ENCODE measurements around the gene ACOX3. TPM values are rescaled to one million over a fixed set of nuclear protein-coding genes. Genes with fewer than 3 reads are reported as not detected.

Gene ACOX3
- total and polyA plus RNA-seq, 2 donors (not counting 1 experiment from before 2014, with no cell fraction given): 6.8 to 23.8 TPM

DNA sequence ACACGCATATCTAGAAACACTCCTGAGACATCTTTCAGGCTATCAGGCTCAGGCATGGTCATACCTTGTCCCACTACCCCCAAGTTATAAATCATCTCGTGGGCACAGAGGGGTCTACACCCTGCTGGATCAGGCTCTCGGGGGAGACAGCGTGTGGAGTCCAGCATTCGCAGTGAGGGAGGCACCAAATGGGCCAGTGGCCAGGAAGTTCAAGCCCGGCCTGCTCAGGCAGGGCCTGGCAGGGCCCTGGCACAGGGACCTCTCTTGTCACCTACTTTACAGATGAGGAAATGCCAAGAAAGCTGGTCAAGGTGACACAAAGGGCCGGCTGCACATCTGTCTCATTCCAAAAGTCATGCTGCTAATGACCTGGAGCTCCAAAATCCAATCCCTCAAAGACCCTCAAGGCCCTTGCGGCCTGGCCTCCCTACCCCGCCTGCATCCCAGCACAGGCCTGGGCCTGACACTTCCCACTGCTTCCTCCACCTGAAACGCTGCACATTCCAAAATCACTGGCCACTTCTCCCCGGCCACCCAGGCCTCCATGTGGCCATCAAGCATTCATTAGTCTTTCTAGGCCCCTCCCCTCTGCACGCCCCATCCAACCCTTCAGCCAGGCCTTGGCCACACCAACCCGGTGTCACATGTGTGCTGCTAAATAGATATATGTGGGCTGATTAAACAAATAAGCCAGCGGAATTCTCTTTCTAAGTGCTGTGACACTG, 35.6 kb downstream of the ACOX3 start:
- H3K9me3 ChIP-seq (ENCODE audit: control insufficient read depth, insufficient read depth, low read depth, low read length): no peaks in the 10 kb centered on the region
- H3K4me2 ChIP-seq (ENCODE audit: extremely low read depth, insufficient read depth, low read length): no peak overlapping the region
- no peak for TF ChIP-seq EZH2 (IDR thresholded peaks at IDR 0.05; ENCODE audit: low read length, missing control alignments)
- TF ChIP-seq, protein P1, sequence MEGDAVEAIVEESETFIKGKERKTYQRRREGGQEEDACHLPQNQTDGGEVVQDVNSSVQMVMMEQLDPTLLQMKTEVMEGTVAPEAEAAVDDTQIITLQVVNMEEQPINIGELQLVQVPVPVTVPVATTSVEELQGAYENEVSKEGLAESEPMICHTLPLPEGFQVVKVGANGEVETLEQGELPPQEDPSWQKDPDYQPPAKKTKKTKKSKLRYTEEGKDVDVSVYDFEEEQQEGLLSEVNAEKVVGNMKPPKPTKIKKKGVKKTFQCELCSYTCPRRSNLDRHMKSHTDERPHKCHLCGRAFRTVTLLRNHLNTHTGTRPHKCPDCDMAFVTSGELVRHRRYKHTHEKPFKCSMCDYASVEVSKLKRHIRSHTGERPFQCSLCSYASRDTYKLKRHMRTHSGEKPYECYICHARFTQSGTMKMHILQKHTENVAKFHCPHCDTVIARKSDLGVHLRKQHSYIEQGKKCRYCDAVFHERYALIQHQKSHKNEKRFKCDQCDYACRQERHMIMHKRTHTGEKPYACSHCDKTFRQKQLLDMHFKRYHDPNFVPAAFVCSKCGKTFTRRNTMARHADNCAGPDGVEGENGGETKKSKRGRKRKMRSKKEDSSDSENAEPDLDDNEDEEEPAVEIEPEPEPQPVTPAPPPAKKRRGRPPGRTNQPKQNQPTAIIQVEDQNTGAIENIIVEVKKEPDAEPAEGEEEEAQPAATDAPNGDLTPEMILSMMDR (conservative IDR thresholded peaks at IDR 0.05 in 1 of 2, IDR thresholded peaks at IDR 0.05 in 1 of 2; ENCODE audit: low read depth in 1 of 2, low read length in 2 of 2): no peak
- H3K27ac ChIP-seq (ENCODE audit: insufficient read depth, low read length): no peak overlapping the region
- H3K36me3 ChIP-seq (ENCODE audit: control insufficient read depth, insufficient read depth, low read length): peaks cover 2% of the 10 kb centered on the region
- no peaks in the 10 kb centered on the region for H3K27me3 ChIP-seq (ENCODE audit: control insufficient read depth, insufficient read depth, low read length)
- no peak for DNase-seq (ENCODE audit: low read depth in 2 of 2)
- no peaks in the 10 kb centered on the region for H4K20me1 ChIP-seq (ENCODE audit: control insufficient read depth, extremely low read depth, insufficient read depth, low read length)
- H3K4me3 ChIP-seq (replicated peaks in 1 of 4; ENCODE audit: control extremely low read depth in 1 of 4, insufficient read depth in 1 of 4, low read depth in 3 of 4, low read length in 4 of 4): no peak overlapping the region
- H3K9ac ChIP-seq (ENCODE audit: insufficient read depth, low read length): no peak overlapping the region
- H3K4me1 ChIP-seq (ENCODE audit: control insufficient read depth, extremely low read depth, insufficient read depth, low read length): no peaks in the 10 kb centered on the region
- H3K79me2 ChIP-seq (ENCODE audit: control insufficient read depth, insufficient read depth, low read length): no peaks in the 10 kb centered on the region
- H2AFZ ChIP-seq (ENCODE audit: low read length): no peak overlapping the region

DNA sequence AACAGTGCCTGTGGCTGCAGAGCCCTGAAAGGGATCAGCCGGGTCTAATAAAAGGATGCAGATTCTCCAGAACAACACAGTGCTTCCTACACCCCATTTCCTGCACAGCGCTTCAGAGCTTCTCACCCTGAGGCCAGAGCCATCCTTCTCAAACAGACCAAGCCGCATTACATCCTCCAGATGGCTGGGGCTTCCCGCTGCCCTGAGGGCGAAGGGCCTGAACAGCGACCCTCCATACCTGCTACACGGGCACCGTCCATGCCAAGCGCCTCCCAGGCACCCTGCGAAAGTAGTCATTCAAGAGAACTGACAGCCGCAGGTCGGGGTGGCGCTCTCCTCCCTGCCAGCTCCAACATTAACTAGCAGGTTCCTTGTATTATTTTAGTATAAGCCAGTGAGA, 36.5 kb downstream of the ACOX3 start:
- TF ChIP-seq, protein P1 (conservative IDR thresholded peaks at IDR 0.05 in 1 of 2, IDR thresholded peaks at IDR 0.05 in 1 of 2; ENCODE audit: low read depth in 1 of 2, low read length in 2 of 2): no peak
- no peak for TF ChIP-seq EZH2 (IDR thresholded peaks at IDR 0.05; ENCODE audit: low read length, missing control alignments)

DNA sequence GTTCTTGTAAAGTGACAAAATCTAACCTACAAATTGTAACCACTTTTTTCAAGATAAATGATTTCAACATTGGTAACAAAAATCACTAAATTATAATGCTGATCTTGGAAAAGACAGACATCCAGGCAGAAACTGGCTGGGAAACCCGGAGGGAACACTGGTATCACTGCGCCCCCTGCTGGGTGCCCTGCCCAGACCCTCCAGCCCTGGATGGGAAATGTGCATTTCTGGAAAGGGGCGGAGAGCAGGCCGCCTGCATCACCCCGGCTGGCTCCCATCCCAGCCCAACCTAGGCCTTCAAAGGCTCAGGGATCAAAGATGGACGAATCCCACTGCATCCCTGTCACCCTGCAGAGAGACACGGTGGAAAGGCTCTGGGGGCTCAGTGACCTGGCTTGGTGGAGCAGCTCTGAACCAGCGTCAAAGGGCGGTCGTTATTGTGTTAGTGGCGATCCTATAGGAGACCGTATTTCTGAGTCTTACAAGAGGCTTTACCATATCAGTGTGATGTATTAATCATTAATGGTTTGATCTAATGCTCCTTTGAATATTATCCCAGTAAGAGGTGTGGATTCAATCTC, 37.3 kb downstream of the ACOX3 start:
- Histone ChIP-seq H3K9ac (ENCODE audit: insufficient read depth, low read length) (no peak overlapping the region), H3K27ac (ENCODE audit: insufficient read depth, low read length) (no peak overlapping the region), H4K20me1 (ENCODE audit: control insufficient read depth, extremely low read depth, insufficient read depth, low read length) (no peaks in the 10 kb centered on the region), H2AFZ (ENCODE audit: low read length) (no peak overlapping the region), H3K4me3 (replicated peaks in 1 of 4; ENCODE audit: control extremely low read depth in 1 of 4, insufficient read depth in 1 of 4, low read depth in 3 of 4, low read length in 4 of 4) (no peak overlapping the region), H3K4me2 (ENCODE audit: extremely low read depth, insufficient read depth, low read length) (no peak overlapping the region), H3K4me1 (ENCODE audit: control insufficient read depth, extremely low read depth, insufficient read depth, low read length) (no peaks in the 10 kb centered on the region), H3K9me3 (ENCODE audit: control insufficient read depth, insufficient read depth, low read depth, low read length) (no peaks in the 10 kb centered on the region), H3K79me2 (ENCODE audit: control insufficient read depth, insufficient read depth, low read length) (no peaks in the 10 kb centered on the region), H3K27me3 (ENCODE audit: control insufficient read depth, insufficient read depth, low read length) (no peaks in the 10 kb centered on the region), H3K36me3 (ENCODE audit: control insufficient read depth, insufficient read depth, low read length) (no peaks in the 10 kb centered on the region)
- peak; percentile 61 to 83 for DNase-seq (ENCODE audit: low read depth in 2 of 2)
- TF ChIP-seq EZH2 (IDR thresholded peaks at IDR 0.05; ENCODE audit: low read length, missing control alignments): no peak
- TF ChIP-seq, protein P1 (conservative IDR thresholded peaks at IDR 0.05 in 1 of 2, IDR thresholded peaks at IDR 0.05 in 1 of 2; ENCODE audit: low read depth in 1 of 2, low read length in 2 of 2): peak; percentile 91 to 97

More for the DNA sequence above, 36.5 kb downstream of the ACOX3 start:
- Histone ChIP-seq H2AFZ (ENCODE audit: low read length) (no peak overlapping the region), H3K27me3 (ENCODE audit: control insufficient read depth, insufficient read depth, low read length) (no peaks in the 10 kb centered on the region), H3K4me2 (ENCODE audit: extremely low read depth, insufficient read depth, low read length) (no peak overlapping the region), H3K4me3 (replicated peaks in 1 of 4; ENCODE audit: control extremely low read depth in 1 of 4, insufficient read depth in 1 of 4, low read depth in 3 of 4, low read length in 4 of 4) (no peak overlapping the region), H4K20me1 (ENCODE audit: control insufficient read depth, extremely low read depth, insufficient read depth, low read length) (no peaks in the 10 kb centered on the region), H3K4me1 (ENCODE audit: control insufficient read depth, extremely low read depth, insufficient read depth, low read length) (no peaks in the 10 kb centered on the region), H3K9ac (ENCODE audit: insufficient read depth, low read length) (no peak overlapping the region), H3K27ac (ENCODE audit: insufficient read depth, low read length) (no peak overlapping the region), H3K79me2 (ENCODE audit: control insufficient read depth, insufficient read depth, low read length) (no peaks in the 10 kb centered on the region), H3K9me3 (ENCODE audit: control insufficient read depth, insufficient read depth, low read depth, low read length) (no peaks in the 10 kb centered on the region), H3K36me3 (ENCODE audit: control insufficient read depth, insufficient read depth, low read length) (no peaks in the 10 kb centered on the region)
- DNase-seq (ENCODE audit: low read depth in 2 of 2): no peak

Data from fibroblast of lung (primary cell).